ENCODE data around the gene TMEM14A. TPM values are rescaled to one million over a fixed set of nuclear protein-coding genes. Genes with fewer than 3 reads are reported as not detected.

Gene TMEM14A
- total and polyA plus RNA-seq, 9 of the 15 experiments (the other 6 are each of a cell fraction or from before 2014, with no cell fraction given) = 3.5 to 43.3 (median 8.5) TPM

DNA sequence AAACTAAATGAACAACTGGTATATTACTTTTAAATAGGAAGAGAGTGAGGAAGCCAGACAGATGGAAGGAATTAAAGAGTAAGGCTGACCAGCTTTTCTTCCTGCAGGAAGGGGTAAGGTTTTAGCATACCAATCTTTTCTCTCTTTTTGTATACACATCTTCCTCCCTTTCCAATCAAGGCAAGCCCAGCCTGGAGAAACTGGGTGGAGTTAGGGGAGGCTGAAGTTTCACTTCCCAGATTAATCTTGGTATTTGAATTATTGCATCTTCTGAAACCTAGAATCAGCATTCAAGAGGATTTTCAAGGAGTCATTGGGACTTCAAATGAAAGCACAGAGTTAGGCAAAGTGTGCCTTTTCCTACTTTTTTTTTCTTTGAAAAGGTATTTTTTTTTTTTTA, 33.1 kb downstream of the TMEM14A start:
- TF ChIP-seq, protein P1, sequence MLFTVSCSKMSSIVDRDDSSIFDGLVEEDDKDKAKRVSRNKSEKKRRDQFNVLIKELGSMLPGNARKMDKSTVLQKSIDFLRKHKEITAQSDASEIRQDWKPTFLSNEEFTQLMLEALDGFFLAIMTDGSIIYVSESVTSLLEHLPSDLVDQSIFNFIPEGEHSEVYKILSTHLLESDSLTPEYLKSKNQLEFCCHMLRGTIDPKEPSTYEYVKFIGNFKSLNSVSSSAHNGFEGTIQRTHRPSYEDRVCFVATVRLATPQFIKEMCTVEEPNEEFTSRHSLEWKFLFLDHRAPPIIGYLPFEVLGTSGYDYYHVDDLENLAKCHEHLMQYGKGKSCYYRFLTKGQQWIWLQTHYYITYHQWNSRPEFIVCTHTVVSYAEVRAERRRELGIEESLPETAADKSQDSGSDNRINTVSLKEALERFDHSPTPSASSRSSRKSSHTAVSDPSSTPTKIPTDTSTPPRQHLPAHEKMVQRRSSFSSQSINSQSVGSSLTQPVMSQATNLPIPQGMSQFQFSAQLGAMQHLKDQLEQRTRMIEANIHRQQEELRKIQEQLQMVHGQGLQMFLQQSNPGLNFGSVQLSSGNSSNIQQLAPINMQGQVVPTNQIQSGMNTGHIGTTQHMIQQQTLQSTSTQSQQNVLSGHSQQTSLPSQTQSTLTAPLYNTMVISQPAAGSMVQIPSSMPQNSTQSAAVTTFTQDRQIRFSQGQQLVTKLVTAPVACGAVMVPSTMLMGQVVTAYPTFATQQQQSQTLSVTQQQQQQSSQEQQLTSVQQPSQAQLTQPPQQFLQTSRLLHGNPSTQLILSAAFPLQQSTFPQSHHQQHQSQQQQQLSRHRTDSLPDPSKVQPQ (CRISPR knock-in tag; IDR thresholded peaks at IDR 0.05; ENCODE audit: borderline replicate concordance) = no peak
- TF ChIP-seq POLR3G (IDR thresholded peaks at IDR 0.05; ENCODE audit: extremely low read depth, insufficient read length, insufficient replicate concordance) = no peak
- TF ChIP-seq TGIF2 (CRISPR knock-in tag; IDR thresholded peaks at IDR 0.05) = no peak
- TF ChIP-seq, protein P2, sequence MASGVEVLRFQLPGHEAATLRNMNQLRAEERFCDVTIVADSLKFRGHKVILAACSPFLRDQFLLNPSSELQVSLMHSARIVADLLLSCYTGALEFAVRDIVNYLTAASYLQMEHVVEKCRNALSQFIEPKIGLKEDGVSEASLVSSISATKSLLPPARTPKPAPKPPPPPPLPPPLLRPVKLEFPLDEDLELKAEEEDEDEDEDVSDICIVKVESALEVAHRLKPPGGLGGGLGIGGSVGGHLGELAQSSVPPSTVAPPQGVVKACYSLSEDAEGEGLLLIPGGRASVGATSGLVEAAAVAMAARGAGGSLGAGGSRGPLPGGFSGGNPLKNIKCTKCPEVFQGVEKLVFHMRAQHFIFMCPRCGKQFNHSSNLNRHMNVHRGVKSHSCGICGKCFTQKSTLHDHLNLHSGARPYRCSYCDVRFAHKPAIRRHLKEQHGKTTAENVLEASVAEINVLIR (CRISPR knock-in tag; IDR thresholded peaks at IDR 0.05) = no peak
- no peak for TF ChIP-seq LARP7 (IDR thresholded peaks at IDR 0.05)
- TF ChIP-seq CREM (IDR thresholded peaks at IDR 0.05; ENCODE audit: low read depth) = no peak
- TF ChIP-seq TAF7 (tag; IDR thresholded peaks at IDR 0.05) = no peak
- no peak for TF ChIP-seq ZC3H8 (IDR thresholded peaks at IDR 0.05)
- no peak for TF ChIP-seq ZNF24 (IDR thresholded peaks at IDR 0.05)
- no peak for TF ChIP-seq ZNF140 (CRISPR knock-in tag; IDR thresholded peaks at IDR 0.05)
- no peak for TF ChIP-seq KAT7 (CRISPR knock-in tag; IDR thresholded peaks at IDR 0.05; ENCODE audit: borderline replicate concordance)
- TF ChIP-seq XRCC5 (IDR thresholded peaks at IDR 0.05; ENCODE audit: low read depth, low read length) = no peak
- TF ChIP-seq MBD2 (IDR thresholded peaks at IDR 0.05; ENCODE audit: borderline replicate concordance, low read depth) = no peak
- TF ChIP-seq, protein P3, sequence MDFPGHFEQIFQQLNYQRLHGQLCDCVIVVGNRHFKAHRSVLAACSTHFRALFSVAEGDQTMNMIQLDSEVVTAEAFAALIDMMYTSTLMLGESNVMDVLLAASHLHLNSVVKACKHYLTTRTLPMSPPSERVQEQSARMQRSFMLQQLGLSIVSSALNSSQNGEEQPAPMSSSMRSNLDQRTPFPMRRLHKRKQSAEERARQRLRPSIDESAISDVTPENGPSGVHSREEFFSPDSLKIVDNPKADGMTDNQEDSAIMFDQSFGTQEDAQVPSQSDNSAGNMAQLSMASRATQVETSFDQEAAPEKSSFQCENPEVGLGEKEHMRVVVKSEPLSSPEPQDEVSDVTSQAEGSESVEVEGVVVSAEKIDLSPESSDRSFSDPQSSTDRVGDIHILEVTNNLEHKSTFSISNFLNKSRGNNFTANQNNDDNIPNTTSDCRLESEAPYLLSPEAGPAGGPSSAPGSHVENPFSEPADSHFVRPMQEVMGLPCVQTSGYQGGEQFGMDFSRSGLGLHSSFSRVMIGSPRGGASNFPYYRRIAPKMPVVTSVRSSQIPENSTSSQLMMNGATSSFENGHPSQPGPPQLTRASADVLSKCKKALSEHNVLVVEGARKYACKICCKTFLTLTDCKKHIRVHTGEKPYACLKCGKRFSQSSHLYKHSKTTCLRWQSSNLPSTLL (IDR thresholded peaks at IDR 0.05) = no peak
- TF ChIP-seq ILK (tag; IDR thresholded peaks at IDR 0.05; ENCODE audit: borderline replicate concordance, low read depth) = no peak
- POLR2A ChIA-PET = interaction anchor here (0.8 kb wide), 1 partner anchor 11 kb away, joined by 3 read pairs; no protein-coding TSS in a partner anchor

More for the DNA sequence above, 33.1 kb downstream of the TMEM14A start:
- Histone ChIP-seq H3K4me1 (replicated peaks in 1 of 2; ENCODE audit: control insufficient read depth in 2 of 2, insufficient read depth in 2 of 2, low read length in 2 of 2) (no peaks in the 10 kb centered on the region), H3K4me3 (no peak overlapping the region), H3K4me2 (ENCODE audit: insufficient read depth, low read length) (no peak overlapping the region), H3K9me3 (replicated peaks; ENCODE audit: control insufficient read depth, insufficient read depth, low read depth, low read length) (no peaks in the 10 kb centered on the region), H2AFZ (ENCODE audit: low read depth, low read length) (no peak overlapping the region), H4K20me1 (replicated peaks; ENCODE audit: control insufficient read depth, insufficient read depth, low read length) (no peaks in the 10 kb centered on the region), H3K9ac (ENCODE audit: insufficient read depth in 1 of 2, low read depth in 2 of 2, low read length in 2 of 2) (no peak overlapping the region), H3K27me3 (ENCODE audit: control insufficient read depth in 2 of 2, insufficient read depth in 2 of 2, low read length in 2 of 2) (no peaks in the 10 kb centered on the region), H3K27ac (ENCODE audit: extremely low read depth, low read depth, low read length) (no peak overlapping the region), H3K9me1 (ENCODE audit: control insufficient read depth, insufficient read depth, low read length) (no peaks in the 10 kb centered on the region), H3K36me3 (ENCODE audit: control insufficient read depth, insufficient read depth, low read length) (no peaks in the 10 kb centered on the region), H3K79me2 (ENCODE audit: control insufficient read depth, insufficient read depth, low read length) (no peaks in the 10 kb centered on the region)
- BruUV-seq (replicated peaks) = no TSS peak
- in situ Hi-C loops (cut with MboI) (no loop called here), intact Hi-C loops (cut with micrococcal nuclease) (no loop called here)
- CTCF ChIA-PET (ENCODE audit: low intra/inter-chr PET ratio) = no interaction called here
- ATAC-seq (no peak), FAIRE-seq (no peak), DNase-seq (ENCODE audit: extremely low read depth in 1 of 4, low spot score in 3 of 4) (no peak)

Measured in K562 (cell line).